Esophagus muscularis mucosa (tissue), 3 donors: ENCODE measurements around the gene MDFIC.

Experiments used
- CTCF ChIP-seq, 3 experiments: fragments of 200-600 bp in 2 of 3; fragments of 450-650 bp in 1 of 3; sonication (generic) in 2 of 3; IDR thresholded peaks; one replicate each; pipeline ENCODE4 v1.5.1; 2017 to 2019; ENCODE audit warnings: antibody characterized with exemption in 3 of 3, mild to moderate bottlenecking in 2 of 3, moderate library complexity in 1 of 3
- POLR2A ChIP-seq: fragments of 450-650 bp; IDR thresholded peaks from one replicate; pipeline ENCODE4 v1.6.1; 2017; ENCODE audit warnings: antibody characterized with exemption, moderate library complexity, mild to moderate bottlenecking, low read depth

DNA sequence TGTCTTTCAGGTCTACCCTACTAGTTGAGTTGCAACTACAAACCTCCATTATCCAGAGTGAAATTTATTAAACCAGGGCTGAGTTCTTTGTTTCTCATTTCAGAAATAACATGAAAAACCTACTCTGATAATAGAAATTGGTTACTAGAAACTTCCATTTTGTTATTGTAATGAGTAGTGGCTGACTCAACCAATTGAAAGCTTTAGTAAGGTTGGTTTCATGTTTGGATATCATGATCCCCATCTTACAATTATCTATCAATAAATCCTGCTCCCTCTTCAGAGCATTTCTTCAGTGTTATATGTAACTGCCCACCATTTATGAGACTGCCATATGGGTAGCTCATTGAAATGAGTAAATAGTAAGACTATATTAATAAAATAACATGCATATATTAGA is 16.9 kb downstream of the MDFIC start:
- no peak for TF ChIP-seq CTCF (IDR thresholded peaks at IDR 0.05)
- no peak for TF ChIP-seq POLR2A
